Inflammatory macrophage (primary cell): ENCODE results near the gene ZNF717.
"Not testable (repeated sequence)": the region's sequence is repeated elsewhere in the genome, so short reads cannot be mapped to it uniquely, and the experiment has no call there.

Experiments
- DNase-seq, 2 donors: peaks; one replicate each; pipeline ENCODE4 v3.0.0-alpha.2; 2020 to 2022
- total RNA-seq, 18 experiments: gene quantifications; one replicate each; lab custom pipeline; 2026; ENCODE audit warnings: mixed read lengths in 6 of 18, inconsistent platforms in 2 of 18; lab: John Stamatoyannopoulos, UW

ZNF717 gene
- 2.0 to 14.8 (median 6.9) reads per million in 18 experiments for total RNA-seq

DNA sequence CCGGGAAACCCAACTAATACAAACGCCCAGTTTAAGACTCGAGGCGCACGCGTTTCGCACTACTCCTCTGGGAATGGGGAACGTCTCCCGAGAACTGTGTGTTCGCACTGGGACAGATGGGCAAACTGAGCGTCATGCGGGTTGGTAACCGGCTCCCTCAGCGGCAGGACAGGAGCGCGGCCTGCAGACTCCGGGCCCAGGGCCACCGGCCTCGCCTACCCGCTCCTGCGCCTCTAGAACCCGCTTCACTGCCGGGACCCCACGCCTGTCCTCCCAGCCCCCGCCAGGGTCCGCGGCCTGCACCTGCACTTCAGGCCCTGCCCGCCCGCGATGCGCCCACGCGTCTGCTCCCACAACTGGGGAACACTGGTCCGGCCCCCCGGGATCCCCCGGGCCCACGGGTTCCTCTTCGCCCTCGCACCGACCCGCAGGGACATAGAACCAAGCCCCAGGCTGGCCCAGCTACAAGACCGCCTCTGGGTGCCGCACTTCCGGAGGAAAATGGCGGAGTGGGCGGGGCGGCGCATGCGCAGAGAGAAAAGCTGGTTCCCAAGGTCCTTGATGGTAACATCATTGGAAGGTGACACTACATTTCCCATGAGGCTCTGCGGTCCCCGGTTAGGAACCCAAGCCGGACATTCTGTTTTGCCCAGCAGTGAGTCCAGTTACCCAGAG is at the start of gene ZNF717:
Gene ZNF717 (minus strand): TSS at position 469 of the 675 bp plus-strand sequence. CDS start 2,187 bp downstream, outside the sequence.
- DNase-seq = peak; percentile 89 to 93

DNA sequence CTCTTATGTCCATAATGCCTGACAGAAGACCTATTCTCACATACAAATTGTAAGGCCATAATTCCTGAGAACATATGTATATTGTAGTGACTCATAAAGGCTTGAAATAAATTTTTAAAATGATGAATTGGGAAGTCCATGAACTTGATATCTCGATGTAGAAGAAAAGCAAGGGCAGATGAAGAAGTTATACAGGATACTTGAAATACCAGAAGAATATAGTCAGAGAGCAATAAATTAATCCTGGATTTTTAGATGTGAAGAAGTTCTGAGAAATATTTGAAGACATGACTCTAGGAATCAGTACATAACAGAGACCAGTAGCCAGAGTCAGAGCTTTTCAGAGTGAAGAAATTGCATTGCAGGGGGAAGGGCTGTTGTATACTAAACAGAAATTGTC is 45.7 kb upstream of the ZNF717 start:
- not testable (repeated sequence) for DNase-seq

GRCh38 chr3:75818019-75818418 is 32.7 kb upstream of the ZNF717 start:
- DNase-seq = not testable (repeated sequence)

DNA sequence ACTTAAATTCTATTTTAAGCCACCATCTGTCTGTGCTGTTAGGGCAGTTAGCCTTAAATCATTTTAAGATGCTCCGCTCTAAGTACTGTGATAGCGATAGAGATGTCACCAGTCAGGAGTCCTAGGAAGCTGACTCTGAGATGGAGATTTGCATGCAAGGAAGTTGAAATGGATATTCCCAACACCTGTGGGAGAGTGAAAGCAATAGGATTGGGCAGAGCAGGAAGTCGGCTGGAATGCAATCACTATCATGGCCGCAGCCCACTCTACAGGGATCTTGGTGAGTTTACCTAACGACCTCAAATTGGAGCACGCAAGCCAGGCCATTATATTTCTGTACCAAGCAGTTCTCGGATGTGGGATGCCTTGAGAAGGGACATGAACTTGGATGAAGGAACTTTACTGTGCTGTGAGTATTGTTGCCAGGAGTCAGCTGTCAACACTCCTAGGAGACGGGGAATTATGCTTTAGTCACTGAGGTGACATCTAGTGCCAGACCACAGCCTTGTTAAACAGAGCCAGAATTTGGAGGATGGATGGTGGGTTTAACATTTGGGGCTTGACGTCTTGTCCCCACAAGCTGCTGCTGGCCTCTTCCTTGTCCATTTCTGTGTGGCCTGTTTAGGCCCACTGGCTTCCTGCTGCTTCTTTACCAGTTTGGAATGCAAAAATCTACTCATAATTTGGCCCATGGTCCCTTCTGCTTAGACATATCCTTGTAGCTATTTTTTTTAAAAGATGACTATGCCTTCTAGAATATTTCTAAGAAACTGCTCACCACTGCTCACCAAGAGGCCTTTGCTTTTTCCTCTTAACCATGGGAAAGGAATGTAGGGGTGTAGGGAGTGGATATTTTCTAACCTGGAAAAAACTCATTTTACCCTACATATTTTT is 31.2 kb upstream of the ZNF717 start:
- DNase-seq = not testable (repeated sequence)

DNA sequence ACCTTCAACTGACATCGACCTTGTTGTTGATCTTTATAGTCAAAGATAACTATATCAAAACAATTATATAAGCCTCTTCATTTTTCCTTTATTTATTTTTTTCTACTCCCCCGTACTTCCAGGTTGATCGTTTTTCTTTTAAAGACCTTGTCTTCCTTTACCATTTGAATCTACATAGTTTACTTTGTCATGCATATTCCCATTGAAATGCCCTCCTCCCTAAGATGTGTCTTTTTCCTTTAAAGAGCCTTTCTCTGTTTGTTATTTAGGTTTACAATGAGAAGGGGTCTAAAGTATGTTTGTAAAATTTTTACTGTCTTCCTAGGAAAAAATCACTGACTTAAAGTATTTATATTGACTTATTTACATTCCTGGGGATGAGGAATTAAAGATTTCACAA is 29.4 kb upstream of the ZNF717 start:
- DNase-seq = no peak

- DNase-seq = no peak
Measured at GRCh38 chr3:75782506-75782905, 2.8 kb downstream of the ZNF717 start.

DNA sequence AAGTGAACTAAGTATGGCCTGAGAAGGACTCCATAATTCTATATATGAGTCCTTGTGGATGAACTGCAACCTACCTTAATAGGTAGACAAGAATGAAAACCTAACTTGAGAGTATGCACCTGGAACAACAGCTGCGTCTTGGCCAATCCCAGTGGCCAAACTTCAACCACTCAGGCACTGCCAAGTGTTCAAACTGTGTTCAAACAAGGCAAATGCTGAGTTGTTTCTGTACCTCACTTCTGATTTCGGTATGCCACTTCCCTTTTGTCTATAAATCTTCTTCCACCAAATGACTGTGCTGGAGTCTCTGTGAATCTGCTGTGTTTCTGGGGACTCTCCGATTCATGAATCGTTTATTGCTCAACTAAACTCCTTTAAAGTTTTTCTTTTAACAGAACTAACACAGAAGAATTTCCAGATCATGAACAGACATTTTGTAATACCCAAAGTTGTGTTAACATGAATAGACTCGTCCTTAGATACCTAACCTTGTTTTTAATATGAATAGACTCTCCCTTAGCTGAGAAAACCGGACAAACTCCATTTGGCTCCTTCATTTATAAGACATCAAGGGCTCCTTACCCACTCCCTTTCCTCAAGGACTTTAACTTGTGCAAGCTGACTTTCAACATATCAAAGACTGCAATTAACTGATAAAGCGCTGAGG is 4.1 kb downstream of the ZNF717 start:
- peak in 1 of 2 donors; percentile 1 for DNase-seq

GRCh38 chr3:75777742-75778141 is 7.6 kb downstream of the ZNF717 start:
- DNase-seq = not testable (repeated sequence)

- not testable (repeated sequence) for DNase-seq
Measured at GRCh38 chr3:75771631-75772030, 13.7 kb downstream of the ZNF717 start.

- DNase-seq = no peak
Measured at GRCh38 chr3:75768303-75769017, 16.9 kb downstream of the ZNF717 start.

DNA sequence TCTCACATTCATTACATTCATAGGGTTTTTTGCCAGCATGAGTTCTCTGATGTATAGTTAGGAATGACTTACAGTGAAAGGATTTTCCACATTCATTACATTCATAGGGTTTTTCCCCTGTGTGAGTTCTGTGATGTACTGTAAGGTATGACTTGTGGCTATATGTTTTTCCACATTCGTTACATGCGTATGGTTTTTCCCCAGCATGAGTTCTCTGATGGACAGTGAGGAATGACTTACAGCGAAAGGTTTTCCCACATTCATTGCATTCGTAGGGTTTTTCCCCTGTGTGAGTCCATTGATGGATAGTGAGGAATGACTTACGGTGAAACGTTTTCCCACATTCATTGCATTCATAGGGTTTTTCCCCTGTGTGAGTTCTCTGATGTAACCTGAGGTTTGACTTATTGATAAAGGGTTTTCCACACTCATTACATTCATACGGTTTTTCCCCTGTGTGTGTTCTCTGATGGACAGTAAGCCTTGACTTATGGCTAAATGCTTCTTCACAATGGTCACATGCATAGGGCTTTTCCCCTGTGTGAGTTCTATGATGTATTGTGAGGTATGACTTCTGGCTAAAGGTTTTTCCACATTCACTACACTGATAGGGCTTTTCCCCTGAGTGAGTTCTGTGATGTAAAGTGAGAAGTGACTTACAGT is 47.4 kb downstream of the ZNF717 start:
- DNase-seq = no peak

GRCh38 chr3:75727985-75728384 is 57.4 kb downstream of the ZNF717 start:
- DNase-seq = no peak

DNA sequence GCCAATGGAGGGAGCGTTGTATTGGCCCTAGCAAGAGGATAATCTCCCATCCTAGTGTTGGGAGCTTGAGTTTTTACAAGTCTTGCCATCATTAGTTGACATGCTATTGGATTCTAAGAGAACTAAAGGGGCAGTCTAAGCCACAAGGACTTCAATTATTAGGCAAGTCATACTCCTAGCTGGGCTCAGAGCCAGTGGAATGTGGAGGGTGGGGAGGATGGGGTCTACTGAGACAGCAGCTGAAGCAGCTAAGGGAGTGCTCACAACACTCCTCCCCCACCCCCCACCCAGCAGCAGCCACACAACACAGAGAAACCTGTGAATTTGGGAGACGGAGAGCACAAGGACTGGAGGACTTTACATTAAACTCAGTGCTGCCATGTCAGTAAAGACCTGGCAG is 93.3 kb downstream of the ZNF717 start:
- DNase-seq = no peak

- DNase-seq = no peak
Measured at GRCh38 chr3:75687323-75687722, 98.0 kb downstream of the ZNF717 start.
